Lower leg skin (tissue), 3 donors: ENCODE results near the gene CFAP97D2.

ENCODE experiments used
- CTCF ChIP-seq, 3 donors: fragments of 450-650 bp; IDR thresholded peaks; one replicate each; pipeline ENCODE4 v1.5.1; 2016; ENCODE audit warnings: antibody characterized with exemption in 3 of 3, mild to moderate bottlenecking in 3 of 3, moderate library complexity in 2 of 3
- POLR2A ChIP-seq, 2 donors: fragments of 450-650 bp; IDR thresholded peaks; one replicate each; pipeline ENCODE4 v1.6.1; 2016 to 2017; ENCODE audit warnings: antibody characterized with exemption in 2 of 2, mild to moderate bottlenecking in 1 of 2, moderate library complexity in 1 of 2

- TF ChIP-seq CTCF (IDR thresholded peaks at IDR 0.05) (no peak), POLR2A (IDR thresholded peaks at IDR 0.05) (no peak)
Observed at GRCh38 chr13:114249077-114249476, 70.0 kb downstream of the CFAP97D2 start.
